Ascending aorta (tissue), 2 donors: ENCODE results near the gene PADI3. TPM values are rescaled to one million over a fixed set of nuclear protein-coding genes. Genes with fewer than 3 reads are reported as not detected.

ENCODE experiments used
- DNase-seq, 2 donors: peaks; one replicate each; pipeline ENCODE4 v3.0.0-alpha.2; 2019; ENCODE audit warnings: low spot score in 2 of 2
- H3K27ac ChIP-seq, 2 donors: fragments of 200-600 bp; sonication (generic); one replicate each; pipeline ENCODE4 v1.5.1; 2016 to 2017; ENCODE audit warnings: mild to moderate bottlenecking in 1 of 2
- H3K27me3 ChIP-seq: fragments of 200-600 bp; sonication (generic); one replicate; pipeline ENCODE4 v1.5.1; 2017
- H3K36me3 ChIP-seq, 2 donors: fragments of 200-600 bp; sonication (generic); one replicate each; pipeline ENCODE4 v1.5.1; 2016
- H3K4me1 ChIP-seq, 2 donors: fragments of 200-600 bp; sonication (generic); one replicate each; pipeline ENCODE4 v1.5.1; 2016 to 2017; ENCODE audit warnings: mild to moderate bottlenecking in 1 of 2
- H3K4me3 ChIP-seq, 2 donors: fragments of 200-600 bp; sonication (generic); one replicate each; pipeline ENCODE4 v1.5.1; 2016 to 2017; ENCODE audit warnings: mild to moderate bottlenecking in 1 of 2
- H3K9me3 ChIP-seq, 2 donors: fragments of 200-600 bp; sonication (generic); one replicate each; pipeline ENCODE4 v1.5.1; 2016
- intact Hi-C: fragments of 100-400 bp; cut with DNase I; formaldehyde crosslinking; loops from one replicate; pipeline ENCODE4 v1.15.1; 2023
- total RNA-seq: library from RNA; depleted of rRNA; stranded (reverse); fragments of >200 nt; gene quantifications from one replicate; pipeline ENCODE4 v1.1.0, GENCODE V29; 2016
- TF ChIP-seq, protein P1 (sequence below), 3 experiments: fragments of 200-600 bp in 2 of 3; fragments of 450-650 bp in 1 of 3; sonication (generic) in 2 of 3; IDR thresholded peaks; one replicate each; pipeline ENCODE4 v1.5.1; 2016 to 2019; ENCODE audit warnings: antibody characterized with exemption in 3 of 3, mild to moderate bottlenecking in 1 of 3, moderate library complexity in 1 of 3

PADI3 gene
- total RNA-seq, 1 donor from 2014 or later = not detected

DNA sequence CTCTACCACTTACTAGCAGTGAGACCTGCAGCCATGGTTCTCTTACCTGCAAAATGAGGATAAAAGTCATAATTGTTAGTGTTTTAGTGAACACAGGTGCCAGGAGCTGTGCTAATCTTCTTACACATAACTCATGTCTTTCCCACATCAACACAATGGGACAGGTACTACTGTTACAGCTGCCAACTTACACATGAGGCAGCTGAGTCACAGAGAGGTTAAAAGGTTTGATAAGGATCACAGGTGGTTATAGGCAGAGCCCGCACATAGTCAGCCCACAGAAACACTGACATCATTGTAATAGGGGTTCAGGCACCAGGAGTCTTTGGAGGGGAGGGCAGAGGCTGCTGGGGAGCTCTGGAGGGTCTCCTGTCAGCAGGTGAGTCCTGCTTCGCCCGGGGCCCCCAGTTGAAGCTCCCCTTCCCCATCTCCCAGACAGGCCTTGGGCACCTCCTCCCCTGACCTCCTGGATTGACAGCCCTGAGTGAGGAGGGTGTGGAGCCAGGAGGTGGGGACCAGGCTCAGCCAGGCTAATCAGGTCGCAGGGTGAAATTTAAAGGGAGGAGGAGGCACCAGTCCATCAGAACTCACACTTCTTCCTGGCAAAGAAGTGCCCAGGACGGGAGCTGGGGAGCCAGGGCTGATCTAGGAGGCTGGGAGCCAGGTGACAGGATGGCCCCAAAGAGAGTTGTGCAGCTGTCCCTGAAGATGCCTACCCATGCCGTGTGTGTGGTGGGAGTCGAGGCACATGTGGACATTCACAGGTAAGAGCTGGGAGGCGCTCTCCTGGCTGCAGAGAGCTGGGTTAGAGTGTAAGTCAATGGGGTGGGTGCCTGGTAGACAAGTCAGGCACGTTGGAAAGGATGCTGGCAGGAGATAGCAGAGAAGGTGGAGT lies 44.1 kb upstream of the PADI3 start, which contains the start of gene PADI1:
PADI1 (plus strand) TSS at position 583 of the 895 bp plus-strand sequence; CDS start at position 673, 90 bp downstream.
- intact Hi-C loops = no loop called here
- no peak within 1 kb of the TSS for H3K27ac ChIP-seq
- no peaks in the 10 kb centered on the region for H3K9me3 ChIP-seq
- DNase-seq = no peak
- no peak within 1 kb of the TSS for H3K4me3 ChIP-seq
- no peaks in the 10 kb centered on the region for H3K4me1 ChIP-seq
- H3K36me3 ChIP-seq = no peaks in the 10 kb centered on the region
- no peaks in the 10 kb centered on the region for H3K27me3 ChIP-seq
- TF ChIP-seq, protein P1, sequence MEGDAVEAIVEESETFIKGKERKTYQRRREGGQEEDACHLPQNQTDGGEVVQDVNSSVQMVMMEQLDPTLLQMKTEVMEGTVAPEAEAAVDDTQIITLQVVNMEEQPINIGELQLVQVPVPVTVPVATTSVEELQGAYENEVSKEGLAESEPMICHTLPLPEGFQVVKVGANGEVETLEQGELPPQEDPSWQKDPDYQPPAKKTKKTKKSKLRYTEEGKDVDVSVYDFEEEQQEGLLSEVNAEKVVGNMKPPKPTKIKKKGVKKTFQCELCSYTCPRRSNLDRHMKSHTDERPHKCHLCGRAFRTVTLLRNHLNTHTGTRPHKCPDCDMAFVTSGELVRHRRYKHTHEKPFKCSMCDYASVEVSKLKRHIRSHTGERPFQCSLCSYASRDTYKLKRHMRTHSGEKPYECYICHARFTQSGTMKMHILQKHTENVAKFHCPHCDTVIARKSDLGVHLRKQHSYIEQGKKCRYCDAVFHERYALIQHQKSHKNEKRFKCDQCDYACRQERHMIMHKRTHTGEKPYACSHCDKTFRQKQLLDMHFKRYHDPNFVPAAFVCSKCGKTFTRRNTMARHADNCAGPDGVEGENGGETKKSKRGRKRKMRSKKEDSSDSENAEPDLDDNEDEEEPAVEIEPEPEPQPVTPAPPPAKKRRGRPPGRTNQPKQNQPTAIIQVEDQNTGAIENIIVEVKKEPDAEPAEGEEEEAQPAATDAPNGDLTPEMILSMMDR (IDR thresholded peaks at IDR 0.05) = no peak

DNA sequence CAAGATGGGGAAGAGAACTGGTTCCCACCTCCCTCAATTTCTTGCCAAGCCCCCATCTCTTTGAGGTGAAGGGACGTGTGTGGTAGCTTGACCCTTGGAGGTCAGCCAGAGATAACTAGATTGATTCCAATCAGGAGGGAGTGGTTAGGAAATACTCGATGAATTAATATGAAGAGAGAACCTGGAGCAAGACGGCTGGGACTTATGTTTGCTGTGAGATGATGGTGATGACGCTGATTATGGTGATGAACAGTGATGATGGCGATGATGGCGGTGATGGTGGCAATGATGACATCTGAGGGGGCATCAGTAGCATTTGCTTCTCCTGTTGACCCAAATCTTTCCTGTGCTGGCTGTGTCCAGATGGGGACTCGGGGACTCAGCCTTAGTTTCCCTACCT lies 43.2 kb upstream of the PADI3 start:
- H3K36me3 ChIP-seq = no peaks in the 10 kb centered on the region
- H3K9me3 ChIP-seq = no peaks in the 10 kb centered on the region
- no peaks in the 10 kb centered on the region for H3K4me1 ChIP-seq
- no peak overlapping the region for H3K4me3 ChIP-seq
- H3K27ac ChIP-seq = no peak overlapping the region
- DNase-seq = no peak
- no peaks in the 10 kb centered on the region for H3K27me3 ChIP-seq
- intact Hi-C loops = no loop called here
- TF ChIP-seq, protein P1 (IDR thresholded peaks at IDR 0.05) = no peak

DNA sequence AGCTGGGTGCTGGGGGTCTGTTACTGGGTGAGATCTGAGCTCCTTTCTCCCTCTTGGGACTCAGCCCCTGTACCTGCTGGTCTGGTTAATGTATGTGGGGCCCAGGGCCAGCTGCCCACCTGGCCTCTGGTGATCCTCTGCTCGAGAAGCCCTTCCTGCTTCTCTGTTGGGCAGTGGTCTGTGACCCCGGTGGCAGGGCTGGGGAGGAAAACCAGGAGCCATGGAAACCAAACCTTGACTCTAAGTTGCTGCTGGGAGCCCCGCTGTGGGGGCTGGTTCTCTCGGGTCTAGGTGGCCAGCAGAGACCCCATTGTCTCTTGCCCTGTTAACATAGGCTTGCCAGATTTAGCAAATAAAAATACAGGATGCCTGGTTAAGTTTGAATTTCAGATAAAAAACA lies 42.7 kb upstream of the PADI3 start:
- H3K27me3 ChIP-seq = no peaks in the 10 kb centered on the region
- H3K4me3 ChIP-seq = no peak overlapping the region
- H3K4me1 ChIP-seq = no peaks in the 10 kb centered on the region
- TF ChIP-seq, protein P1 (IDR thresholded peaks at IDR 0.05) = no peak
- intact Hi-C loops = no loop called here
- H3K27ac ChIP-seq = no peak overlapping the region
- H3K36me3 ChIP-seq = no peaks in the 10 kb centered on the region
- no peaks in the 10 kb centered on the region for H3K9me3 ChIP-seq
- DNase-seq = no peak

DNA sequence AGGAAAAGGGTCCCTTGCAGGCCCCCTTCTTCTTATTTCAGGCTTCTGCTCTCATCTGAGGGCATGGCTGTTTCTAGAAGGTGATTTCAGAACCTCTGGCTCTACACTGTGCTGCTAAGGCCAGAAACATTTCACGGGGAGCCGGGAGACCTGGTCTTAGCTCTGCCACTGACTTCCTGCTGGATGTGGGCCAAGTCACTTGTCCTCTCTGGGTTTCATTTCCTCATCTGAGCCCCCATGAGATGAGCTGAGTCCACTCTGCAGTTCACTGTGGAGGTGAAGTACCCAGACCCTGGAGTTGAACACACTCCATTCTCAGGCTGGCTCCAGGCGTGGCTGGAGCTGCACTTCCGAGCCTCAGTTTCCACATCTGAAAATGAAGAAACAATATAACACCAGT lies 41.9 kb upstream of the PADI3 start:
- H3K4me1 ChIP-seq = no peaks in the 10 kb centered on the region
- DNase-seq = peak in 1 of 2 donors; percentile 65
- H3K9me3 ChIP-seq = no peaks in the 10 kb centered on the region
- intact Hi-C loops = no loop called here
- no peak overlapping the region for H3K4me3 ChIP-seq
- TF ChIP-seq, protein P1 (IDR thresholded peaks at IDR 0.05) = no peak
- no peaks in the 10 kb centered on the region for H3K27me3 ChIP-seq
- H3K36me3 ChIP-seq = no peaks in the 10 kb centered on the region
- no peak overlapping the region for H3K27ac ChIP-seq

GRCh38 chr1:17207540-17207939 lies 41.4 kb upstream of the PADI3 start:
- TF ChIP-seq, protein P1 (IDR thresholded peaks at IDR 0.05) = no peak
- Histone ChIP-seq H3K27ac (no peak overlapping the region), H3K4me1 (no peaks in the 10 kb centered on the region), H3K36me3 (no peaks in the 10 kb centered on the region), H3K27me3 (no peaks in the 10 kb centered on the region), H3K9me3 (no peaks in the 10 kb centered on the region), H3K4me3 (no peak overlapping the region)
- no peak for DNase-seq
- intact Hi-C loops = no loop called here
